Esophagus squamous epithelium (tissue), 5 donors: ENCODE measurements around the gene PPM1A. TPM values are rescaled to one million over a fixed set of nuclear protein-coding genes. Genes with fewer than 3 reads are reported as not detected.

Experiments used
- DNase-seq: peaks from one replicate; lab custom pipeline; 2025; lab: John Stamatoyannopoulos, UW
- H3K27ac ChIP-seq, 4 donors: fragments of 200-600 bp; sonication (generic); one replicate each; pipeline ENCODE4 v1.5.1; 2016 to 2019; ENCODE audit warnings: mild to moderate bottlenecking in 1 of 4
- H3K27me3 ChIP-seq, 4 donors: fragments of 200-600 bp; sonication (generic); 1 replicate in 3 of 4; 2 replicates in 1 of 4; pipeline versions ENCODE4 v1.5.1 to v1.6.0; 2017 to 2021; ENCODE audit warnings: antibody characterized with exemption in 1 of 4
- H3K36me3 ChIP-seq, 3 donors: fragments of 200-600 bp; sonication (generic); one replicate each; pipeline ENCODE4 v1.5.1; 2016 to 2019
- H3K4me1 ChIP-seq, 3 donors: fragments of 200-600 bp; sonication (generic); one replicate each; pipeline ENCODE4 v1.5.1; 2017 to 2019
- H3K4me3 ChIP-seq, 4 donors: fragments of 200-600 bp; sonication (generic); 1 replicate in 3 of 4; 2 replicates in 1 of 4; pipeline ENCODE4 v1.5.1; 2016 to 2019; ENCODE audit warnings: mild to moderate bottlenecking in 2 of 4, moderate library complexity in 1 of 4
- H3K9me3 ChIP-seq, 3 donors: fragments of 200-600 bp; sonication (generic); one replicate each; pipeline ENCODE4 v1.5.1; 2016 to 2019
- CTCF ChIP-seq, 6 experiments: fragments of 450-650 bp in 4 of 6; fragments of 200-600 bp in 2 of 6; sonication (generic) in 2 of 6; IDR thresholded peaks; one replicate each; pipeline ENCODE4 v1.5.1; 2016 to 2019; ENCODE audit warnings: antibody characterized with exemption in 6 of 6, mild to moderate bottlenecking in 4 of 6, moderate library complexity in 4 of 6
- POLR2A ChIP-seq, 4 donors: fragments of 450-650 bp; IDR thresholded peaks; one replicate each; pipeline ENCODE4 v1.6.1; 2017; ENCODE audit warnings: antibody characterized with exemption in 4 of 4, mild to moderate bottlenecking in 4 of 4, moderate library complexity in 3 of 4
- WGBS, 2 donors: methylation state at CpG; one replicate each; pipeline ENCODE4 v1.1.5; 2018; 5-methylcytosine and 5-hydroxymethylcytosine counted together
- intact Hi-C: fragments of 100-400 bp; cut with DNase I; formaldehyde crosslinking; loops from one replicate; pipeline ENCODE4 v1.15.0; 2022
- total RNA-seq, 4 donors: library from RNA; depleted of rRNA; stranded (reverse); fragments of >200 nt; gene quantifications; one replicate each; pipeline ENCODE4 v1.1.0, GENCODE V29; 2016
- donor health status: DM: yes; HTN: yes; CAD: no.

PPM1A gene
- total RNA-seq, 4 donors from 2014 or later: 16.7 to 34.3 (median 22.7) TPM

DNA sequence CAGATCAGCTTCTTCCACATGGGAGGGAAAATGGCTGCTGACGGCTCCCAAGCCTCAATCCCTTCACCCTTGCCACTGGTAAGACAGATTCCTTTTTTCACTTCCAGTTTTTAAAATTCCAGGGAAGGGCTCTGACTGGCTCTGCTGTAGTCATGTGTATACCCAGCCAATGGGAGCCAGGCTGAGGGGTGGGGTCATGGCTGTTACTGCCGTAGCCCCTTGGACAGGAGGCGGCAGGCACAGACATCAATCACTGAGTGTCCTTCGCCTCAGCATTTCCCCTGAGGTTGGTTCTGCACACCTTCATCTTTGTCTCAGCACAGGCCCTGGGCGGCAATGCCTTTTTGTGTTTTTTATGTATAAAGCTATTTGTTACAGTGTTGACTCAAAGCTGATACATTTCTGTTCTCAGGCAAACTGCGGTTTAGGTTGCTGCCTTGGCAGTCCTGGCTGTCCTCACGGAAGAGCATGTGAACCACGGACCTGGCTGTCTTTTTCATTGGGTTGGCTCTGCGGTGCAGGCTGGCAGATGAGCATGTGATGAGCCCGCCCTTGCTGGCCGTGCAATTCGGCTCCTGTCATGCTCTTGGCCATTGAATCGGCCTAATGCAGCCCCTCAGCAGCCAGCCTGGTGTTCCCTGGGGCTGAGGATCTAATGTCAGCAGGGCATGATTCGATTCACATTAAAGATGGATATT is 74.3 kb downstream of the PPM1A start:
- H3K36me3 ChIP-seq: no peaks in the 10 kb centered on the region
- no peak for TF ChIP-seq POLR2A (IDR thresholded peaks at IDR 0.05)
- no peak for TF ChIP-seq CTCF (IDR thresholded peaks at IDR 0.05)
- peaks cover 0 to 44% (median 0%) of the 10 kb centered on the region in 4 donors for H3K27me3 ChIP-seq
- no peak overlapping the region for H3K27ac ChIP-seq
- DNase-seq: no peak
- intact Hi-C loops: no loop called here
- H3K4me1 ChIP-seq: peaks cover 3 to 11% (median 4%) of the 10 kb centered on the region in 3 donors
- H3K4me3 ChIP-seq: no peak overlapping the region
- WGBS, 2 donors: 75 to 81% methylated on average over 12 to 13 of the region's 14 CpGs
- H3K9me3 ChIP-seq: no peaks in the 10 kb centered on the region

DNA sequence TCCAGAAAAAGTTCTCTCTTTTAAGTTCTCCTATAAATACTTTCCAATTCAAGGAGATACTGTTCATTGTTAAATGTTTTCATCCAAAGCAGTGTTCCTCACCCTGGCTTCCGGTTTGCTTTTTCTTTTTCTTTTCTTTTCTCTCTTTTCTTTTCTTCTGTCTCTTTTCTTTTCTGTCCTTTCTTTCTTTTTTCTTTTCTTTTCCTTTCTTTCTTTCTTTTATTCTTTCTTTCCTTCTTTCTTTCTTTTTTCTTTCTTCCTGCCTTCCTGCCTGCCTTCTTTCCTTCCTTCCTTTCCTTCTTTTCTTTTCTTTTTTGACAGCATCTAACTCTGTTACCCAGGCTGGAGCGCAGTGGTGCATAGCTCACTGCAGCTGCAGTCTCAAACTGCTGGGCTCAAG is 75.8 kb downstream of the PPM1A start:
- WGBS, 2 donors: 92 to 94% methylated on average over 2 of the region's 2 CpGs
- H3K27me3 ChIP-seq: peaks cover 0 to 49% (median 0%) of the 10 kb centered on the region in 4 donors
- H3K4me1 ChIP-seq: peaks cover 3 to 11% (median 4%) of the 10 kb centered on the region in 3 donors
- no peak for TF ChIP-seq CTCF (IDR thresholded peaks at IDR 0.05)
- no peak for TF ChIP-seq POLR2A (IDR thresholded peaks at IDR 0.05)
- no peak for DNase-seq
- intact Hi-C loops: no loop called here
- H3K36me3 ChIP-seq: no peaks in the 10 kb centered on the region
- H3K4me3 ChIP-seq: no peak overlapping the region
- H3K27ac ChIP-seq: no peak overlapping the region
- no peaks in the 10 kb centered on the region for H3K9me3 ChIP-seq

GRCh38 chr14:60326274-60326673 is 77.3 kb downstream of the PPM1A start:
- no peak for TF ChIP-seq CTCF (IDR thresholded peaks at IDR 0.05)
- peaks cover 0 to 53% (median 0%) of the 10 kb centered on the region in 4 donors for H3K27me3 ChIP-seq
- intact Hi-C loops: no loop called here
- no peak overlapping the region for H3K27ac ChIP-seq
- WGBS, 2 donors: 74 to 82% methylated on average over 2 of the region's 2 CpGs
- no peaks in the 10 kb centered on the region for H3K9me3 ChIP-seq
- no peak for DNase-seq
- no peak overlapping the region for H3K4me3 ChIP-seq
- H3K36me3 ChIP-seq: no peaks in the 10 kb centered on the region
- H3K4me1 ChIP-seq: peaks cover 3 to 17% (median 8%) of the 10 kb centered on the region in 3 donors

DNA sequence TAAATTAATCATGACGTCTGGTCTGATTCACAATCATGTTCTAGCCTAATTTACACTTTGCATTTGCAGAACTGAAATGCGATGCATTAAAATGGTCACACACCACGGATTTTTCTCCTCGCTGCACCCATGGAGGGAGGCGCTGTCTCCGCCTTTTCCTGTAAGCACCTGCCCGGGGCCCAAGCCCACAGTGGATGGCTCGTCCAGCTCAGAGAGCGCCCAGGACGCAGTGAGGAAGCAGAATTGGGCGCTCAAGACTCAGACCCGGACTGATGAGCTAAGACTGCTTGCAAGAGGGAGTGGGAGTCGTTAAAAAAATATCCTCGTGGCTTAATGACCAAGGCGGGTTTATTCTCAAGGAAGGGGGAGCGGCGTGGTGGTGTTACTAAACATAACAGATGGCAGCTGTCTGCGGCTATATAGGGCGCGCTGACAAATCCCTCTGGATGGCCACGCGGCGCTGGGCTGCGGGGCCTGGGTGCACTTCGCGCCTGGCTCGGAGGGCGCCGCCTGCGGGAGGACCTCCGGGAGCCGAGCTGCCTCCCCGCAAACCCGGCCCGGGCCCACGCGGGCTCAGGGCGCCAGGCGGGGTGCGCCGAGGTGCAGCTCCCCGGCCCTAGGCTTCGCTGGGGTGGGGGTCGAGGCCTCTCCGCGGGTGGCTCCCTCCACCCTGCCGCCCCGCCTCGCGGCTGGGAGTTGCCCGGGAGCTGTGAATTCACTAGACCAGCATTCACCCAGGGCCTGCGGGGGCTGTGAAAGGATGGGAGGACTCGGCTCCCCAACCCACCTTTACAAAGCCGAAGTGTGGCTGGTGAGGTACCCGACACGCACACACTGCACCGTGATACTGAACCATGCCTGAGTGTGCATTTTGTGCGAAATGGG is 78.7 kb downstream of the PPM1A start:
- H3K9me3 ChIP-seq: no peaks in the 10 kb centered on the region
- intact Hi-C loops: no loop called here
- H3K4me1 ChIP-seq: peaks cover 3 to 25% (median 8%) of the 10 kb centered on the region in 3 donors
- H3K36me3 ChIP-seq: no peaks in the 10 kb centered on the region
- H3K27ac ChIP-seq: no peak overlapping the region
- no peak for TF ChIP-seq CTCF (IDR thresholded peaks at IDR 0.05)
- TF ChIP-seq POLR2A (IDR thresholded peaks at IDR 0.05): no peak
- 16 to 20% methylated on average over 12 to 14 of the region's 58 CpGs for WGBS, 2 donors
- peak overlapping the region; percentile 26 to 58 (median 38) for H3K4me3 ChIP-seq
- peaks cover 0 to 53% (median 0%) of the 10 kb centered on the region in 4 donors for H3K27me3 ChIP-seq
- no peak for DNase-seq

- no peak for DNase-seq
- WGBS, 2 donors: 68 to 77% methylated on average over 6 of the region's 6 CpGs
Measured at GRCh38 chr14:60328583-60328982, 79.6 kb downstream of the PPM1A start.

More at GRCh38 chr14:60328583-60328982, 79.6 kb downstream of the PPM1A start:
- H3K27me3 ChIP-seq: peaks cover 0 to 57% (median 0%) of the 10 kb centered on the region in 4 donors
- H3K4me1 ChIP-seq: peaks cover 3 to 28% (median 8%) of the 10 kb centered on the region in 3 donors
- H3K4me3 ChIP-seq: no peak overlapping the region
- no peaks in the 10 kb centered on the region for H3K9me3 ChIP-seq
- intact Hi-C loops: no loop called here
- no peak for TF ChIP-seq CTCF (IDR thresholded peaks at IDR 0.05)
- no peak for TF ChIP-seq POLR2A (IDR thresholded peaks at IDR 0.05)
- H3K36me3 ChIP-seq: no peaks in the 10 kb centered on the region
- no peak overlapping the region for H3K27ac ChIP-seq
